Inferior parietal cortex (tissue), 1 donor: Measurements from ENCODE around the gene CCL28.
"Not testable (repeated sequence)": the region's sequence is repeated elsewhere in the genome, so short reads cannot be mapped to it uniquely, and the experiment has no call there.

Source experiments
- DNase-seq: peaks from one replicate; pipeline ENCODE4 v3.0.0-alpha.2; 2016; ENCODE audit errors: extremely low spot score

Gene CCL28

GRCh38 chr5:43410414-43410813 lies 1.8 kb downstream of the CCL28 start:
- no peak for DNase-seq

- no peak for DNase-seq
These were observed 2.4 kb downstream of the CCL28 start for GRCh38 chr5:43409809-43410271.

GRCh38 chr5:43402524-43403066 lies 9.6 kb downstream of the CCL28 start:
- DNase-seq = not testable (repeated sequence)

GRCh38 chr5:43401827-43402226 lies 10.4 kb downstream of the CCL28 start:
- no peak for DNase-seq

- DNase-seq = no peak
These were observed 12.1 kb downstream of the CCL28 start for GRCh38 chr5:43400082-43400481.

- DNase-seq = no peak
These were observed 15.4 kb downstream of the CCL28 start for GRCh38 chr5:43396762-43397304.

GRCh38 chr5:43390471-43390870 lies 21.7 kb downstream of the CCL28 start:
- no peak for DNase-seq

- DNase-seq = peak; percentile 85
These were observed 22.4 kb downstream of the CCL28 start for GRCh38 chr5:43389679-43390329.

- DNase-seq = no peak
These were observed 25.2 kb downstream of the CCL28 start for GRCh38 chr5:43386960-43387362.

GRCh38 chr5:43376496-43377140 lies 35.6 kb downstream of the CCL28 start:
- no peak for DNase-seq

GRCh38 chr5:43371821-43372220 lies 40.4 kb downstream of the CCL28 start:
- DNase-seq = no peak

- no peak for DNase-seq
These were observed 41.8 kb downstream of the CCL28 start for GRCh38 chr5:43370352-43370751.

- DNase-seq = no peak
These were observed 42.5 kb downstream of the CCL28 start for GRCh38 chr5:43369651-43370050.

GRCh38 chr5:43367909-43368669 lies 44.1 kb downstream of the CCL28 start:
- no peak for DNase-seq

GRCh38 chr5:43367453-43367852 lies 44.7 kb downstream of the CCL28 start:
- DNase-seq = no peak

GRCh38 chr5:43366680-43367246 lies 45.4 kb downstream of the CCL28 start:
- DNase-seq = not testable (repeated sequence)

GRCh38 chr5:43365155-43365554 lies 47.0 kb downstream of the CCL28 start:
- DNase-seq = not testable (repeated sequence)

GRCh38 chr5:43363445-43364152 lies 48.6 kb downstream of the CCL28 start:
- no peak for DNase-seq

- no peak for DNase-seq
These were observed 49.3 kb downstream of the CCL28 start for GRCh38 chr5:43362725-43363435.

- no peak for DNase-seq
These were observed 53.5 kb downstream of the CCL28 start for GRCh38 chr5:43358726-43359125.

- no peak for DNase-seq
These were observed 53.9 kb downstream of the CCL28 start for GRCh38 chr5:43358301-43358700.
